Right lobe of liver (tissue), 4 donors: ENCODE data around the gene HLA-DQB2.

Experiments used
- CTCF ChIP-seq, 4 donors: fragments of 200-600 bp in 3 of 4; fragments of 450-650 bp in 1 of 4; IDR thresholded peaks; one replicate each; pipeline versions ENCODE4 v1.5.1 to v1.8.0; 2016 to 2022; ENCODE audit warnings: antibody characterized with exemption in 4 of 4, mild to moderate bottlenecking in 2 of 4
- POLR2A ChIP-seq: fragments of 450-650 bp; IDR thresholded peaks from one replicate; pipeline ENCODE4 v1.6.1; 2017; ENCODE audit warnings: antibody characterized with exemption, mild to moderate bottlenecking
- donor health status: DM: no; HTN: no; CAD: no.
- donor health status: DM: no; HTN: no; CAD: no.
- donor health status: DM: no; HTN: yes; CAD: no.

DNA sequence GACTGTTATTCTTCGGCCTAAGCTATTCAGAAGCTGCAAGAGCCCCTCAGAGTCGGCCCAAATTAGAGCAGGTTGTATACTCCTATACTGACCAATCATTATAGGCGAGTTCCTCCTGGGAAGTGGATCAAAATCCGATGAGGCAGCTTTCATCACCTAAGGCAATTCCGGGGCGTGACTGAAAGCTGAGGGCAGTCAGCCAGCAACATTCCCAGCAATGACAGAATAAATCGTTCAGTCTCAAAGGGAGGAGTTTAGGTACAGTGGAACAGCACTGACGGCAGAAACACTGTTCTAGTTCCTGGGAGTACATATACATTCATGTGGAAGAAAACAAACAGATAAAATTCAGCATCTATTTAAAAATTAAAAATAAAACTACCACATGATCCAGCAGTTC, 10.8 kb downstream of the HLA-DQB2 start:
- TF ChIP-seq CTCF (IDR thresholded peaks at IDR 0.05): no peak
- TF ChIP-seq POLR2A: no peak
